Measurements from ENCODE around the gene YPEL1.
"Not testable (repeated sequence)": the region's sequence is repeated elsewhere in the genome, so short reads cannot be mapped to it uniquely, and the experiment has no call there.

YPEL1 gene

DNA sequence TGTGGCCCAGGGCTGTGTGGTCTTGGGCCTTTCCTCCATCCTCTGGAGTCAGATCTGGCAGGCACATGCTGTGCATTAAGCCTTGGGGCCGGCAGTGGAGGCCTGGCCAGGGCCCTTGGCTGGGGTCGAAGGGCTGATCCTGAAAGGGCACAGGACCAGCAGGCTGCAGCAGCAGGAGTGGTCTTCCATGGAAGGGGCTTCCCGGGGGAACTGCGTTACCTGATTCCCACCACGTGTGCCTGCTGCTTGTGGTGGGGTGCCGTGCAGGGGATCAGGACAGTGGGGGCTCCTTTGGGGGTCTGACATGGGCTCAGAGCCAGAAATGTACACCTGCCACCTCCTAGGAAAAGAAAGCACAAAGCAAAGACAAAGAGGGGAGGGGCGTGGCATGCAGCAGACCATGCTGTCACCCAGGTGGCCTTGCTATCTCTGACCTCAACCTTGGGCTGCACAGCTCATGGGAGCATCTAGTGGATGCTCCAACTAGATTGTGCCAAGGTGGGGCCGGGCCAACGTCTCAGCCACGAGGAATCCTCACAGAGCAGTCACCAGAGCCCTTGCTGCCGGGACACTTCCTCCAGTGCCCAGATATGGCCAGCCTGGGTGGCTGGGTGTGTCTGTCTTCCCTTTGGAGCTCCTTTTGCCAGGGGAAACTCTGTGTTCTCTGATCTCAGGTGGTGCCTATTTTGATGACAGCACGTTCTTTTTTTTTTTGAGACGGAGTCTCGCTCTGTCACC is 17.9 kb upstream of the YPEL1 start:
- Histone ChIP-seq H3K4me3 (ENCODE audit: control insufficient read depth in 1 of 7, extremely low read depth in 1 of 7, insufficient read depth in 4 of 7, low read depth in 2 of 7, low read length in 6 of 7) (no peak overlapping the region), H3K27ac (ENCODE audit: insufficient read depth in 1 of 2, low read depth in 1 of 2, low read length in 2 of 2, poor library complexity in 1 of 2, severe bottlenecking in 2 of 2) (no peak overlapping the region), H3K27me3 (replicated peaks in 2 of 5; ENCODE audit: control insufficient read depth in 4 of 5, insufficient read depth in 5 of 5, low read length in 4 of 5) (no peaks in the 10 kb centered on the region), H3K36me3 (ENCODE audit: control insufficient read depth in 4 of 4, insufficient read depth in 4 of 4, low read length in 3 of 4) (peaks cover 0 to 18% (median 7%) of the 10 kb centered on the region in 4 experiments), H3K9me3 (ENCODE audit: control extremely low read depth in 1 of 5, control insufficient read depth in 4 of 5, insufficient read depth in 2 of 5, low read depth in 1 of 5, low read length in 4 of 5) (no peaks in the 10 kb centered on the region), H3K4me1 (ENCODE audit: control extremely low read depth in 1 of 4, control insufficient read depth in 4 of 4, insufficient read depth in 4 of 4, low read length in 3 of 4) (peaks cover 0 to 16% (median 6%) of the 10 kb centered on the region in 4 experiments)
- no peak for DNase-seq
- ChIA-PET POLR2A (no interaction called here), CTCF (interaction anchor here (0.6 kb wide), 1 partner anchor 82 kb away, joined by 3 read pairs; no protein-coding TSS in a partner anchor)
- WGBS (ENCODE audit: insufficient coverage) = 95% methylated on average over 8 of the region's 14 CpGs

DNA sequence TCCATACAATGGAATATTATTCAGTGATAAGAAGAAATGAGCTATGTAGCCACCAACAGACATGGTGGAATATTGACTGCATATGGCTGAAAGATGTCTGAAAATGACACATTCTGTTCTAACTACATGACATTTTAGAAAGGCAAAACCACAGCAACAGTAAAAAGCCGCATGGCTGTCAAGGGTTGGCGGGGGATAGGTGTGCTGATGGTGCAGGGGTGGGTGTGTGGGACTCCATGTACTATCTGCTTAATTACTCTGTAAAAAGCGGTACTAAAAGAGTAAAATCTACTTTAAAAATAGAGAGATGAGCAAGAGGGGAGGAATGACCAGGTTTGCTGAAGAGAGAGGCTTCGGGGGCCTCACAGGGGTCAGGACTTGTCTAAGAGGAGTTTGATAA is 16.7 kb upstream of the YPEL1 start:
- ChIA-PET POLR2A (no interaction called here), CTCF (no interaction called here)
- 100% methylated on average over 1 of the region's 4 CpGs for WGBS (ENCODE audit: insufficient coverage)
- Histone ChIP-seq H3K9me3 (ENCODE audit: control extremely low read depth in 1 of 5, control insufficient read depth in 4 of 5, insufficient read depth in 2 of 5, low read depth in 1 of 5, low read length in 4 of 5) (no peaks in the 10 kb centered on the region), H3K4me3 (ENCODE audit: control insufficient read depth in 1 of 7, extremely low read depth in 1 of 7, insufficient read depth in 4 of 7, low read depth in 2 of 7, low read length in 6 of 7) (no peak overlapping the region), H3K27ac (ENCODE audit: insufficient read depth in 1 of 2, low read depth in 1 of 2, low read length in 2 of 2, poor library complexity in 1 of 2, severe bottlenecking in 2 of 2) (no peak overlapping the region), H3K36me3 (ENCODE audit: control insufficient read depth in 4 of 4, insufficient read depth in 4 of 4, low read length in 3 of 4) (peaks cover 0 to 6% (median 2%) of the 10 kb centered on the region in 4 experiments), H3K27me3 (replicated peaks in 2 of 5; ENCODE audit: control insufficient read depth in 4 of 5, insufficient read depth in 5 of 5, low read length in 4 of 5) (no peaks in the 10 kb centered on the region), H3K4me1 (ENCODE audit: control extremely low read depth in 1 of 4, control insufficient read depth in 4 of 4, insufficient read depth in 4 of 4, low read length in 3 of 4) (peaks cover 0 to 16% (median 6%) of the 10 kb centered on the region in 4 experiments)
- no peak for DNase-seq

DNA sequence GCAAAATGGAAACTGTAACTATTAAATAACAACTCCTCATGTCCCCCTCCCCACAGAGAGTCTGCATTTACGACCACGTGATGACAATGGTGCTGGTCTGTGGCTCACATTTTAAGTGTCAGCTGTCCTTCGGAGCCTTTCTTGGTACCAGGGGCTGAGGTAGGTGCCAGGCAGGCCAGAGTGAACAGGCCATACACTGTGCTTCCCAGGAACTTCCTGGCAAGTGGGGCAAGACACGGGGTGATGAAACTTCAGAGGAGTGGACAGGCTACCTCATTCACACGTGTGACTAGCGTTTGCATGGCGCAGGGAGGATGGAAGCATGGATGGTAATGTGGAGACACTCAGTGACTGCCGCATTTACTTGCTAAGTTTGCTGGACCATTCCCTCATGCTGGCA is 10.4 kb upstream of the YPEL1 start:
- Histone ChIP-seq H3K4me3 (ENCODE audit: control insufficient read depth in 1 of 7, extremely low read depth in 1 of 7, insufficient read depth in 4 of 7, low read depth in 2 of 7, low read length in 6 of 7) (no peak overlapping the region), H3K27me3 (replicated peaks in 2 of 5; ENCODE audit: control insufficient read depth in 4 of 5, insufficient read depth in 5 of 5, low read length in 4 of 5) (no peaks in the 10 kb centered on the region), H3K9me3 (ENCODE audit: control extremely low read depth in 1 of 5, control insufficient read depth in 4 of 5, insufficient read depth in 2 of 5, low read depth in 1 of 5, low read length in 4 of 5) (no peaks in the 10 kb centered on the region), H3K27ac (ENCODE audit: insufficient read depth in 1 of 2, low read depth in 1 of 2, low read length in 2 of 2, poor library complexity in 1 of 2, severe bottlenecking in 2 of 2) (no peak overlapping the region), H3K36me3 (ENCODE audit: control insufficient read depth in 4 of 4, insufficient read depth in 4 of 4, low read length in 3 of 4) (no peaks in the 10 kb centered on the region), H3K4me1 (ENCODE audit: control extremely low read depth in 1 of 4, control insufficient read depth in 4 of 4, insufficient read depth in 4 of 4, low read length in 3 of 4) (no peaks in the 10 kb centered on the region)
- ChIA-PET CTCF (no interaction called here), POLR2A (no interaction called here)
- DNase-seq = no peak
- WGBS (ENCODE audit: insufficient coverage) = 100% methylated on average over 1 of the region's 8 CpGs

DNA sequence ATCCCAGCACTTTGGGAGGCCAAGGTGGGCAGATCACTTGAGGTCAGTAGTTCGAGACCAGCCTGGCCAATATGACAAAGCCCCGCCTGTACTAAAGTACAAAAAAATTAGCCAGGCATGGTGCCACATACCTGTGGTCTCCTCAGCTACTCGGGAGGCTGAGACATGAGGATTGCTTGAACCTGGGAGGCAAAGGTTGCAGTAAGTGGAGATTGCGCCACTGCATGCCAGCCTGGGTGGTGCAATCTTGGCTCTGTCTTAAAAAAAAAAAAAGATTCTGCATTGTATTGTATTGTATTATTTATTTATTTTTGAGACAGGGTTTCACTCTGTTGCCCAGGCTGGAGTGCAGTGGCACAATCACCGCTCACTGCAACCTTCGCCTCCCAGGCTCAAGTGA is 9.3 kb upstream of the YPEL1 start:
- POLR2A ChIA-PET; DNase-seq; H3K27me3 ChIP-seq (replicated peaks in 2 of 5; ENCODE audit: control insufficient read depth in 4 of 5, insufficient read depth in 5 of 5, low read length in 4 of 5); H3K36me3 ChIP-seq (ENCODE audit: control insufficient read depth in 4 of 4, insufficient read depth in 4 of 4, low read length in 3 of 4); H3K4me3 ChIP-seq (ENCODE audit: control insufficient read depth in 1 of 7, extremely low read depth in 1 of 7, insufficient read depth in 4 of 7, low read depth in 2 of 7, low read length in 6 of 7); CTCF ChIA-PET; H3K4me1 ChIP-seq (ENCODE audit: control extremely low read depth in 1 of 4, control insufficient read depth in 4 of 4, insufficient read depth in 4 of 4, low read length in 3 of 4); H3K9me3 ChIP-seq (ENCODE audit: control extremely low read depth in 1 of 5, control insufficient read depth in 4 of 5, insufficient read depth in 2 of 5, low read depth in 1 of 5, low read length in 4 of 5); H3K27ac ChIP-seq (ENCODE audit: insufficient read depth in 1 of 2, low read depth in 1 of 2, low read length in 2 of 2, poor library complexity in 1 of 2, severe bottlenecking in 2 of 2): not testable (repeated sequence)
- 97% methylated on average over 6 of the region's 6 CpGs for WGBS (ENCODE audit: insufficient coverage)

DNA sequence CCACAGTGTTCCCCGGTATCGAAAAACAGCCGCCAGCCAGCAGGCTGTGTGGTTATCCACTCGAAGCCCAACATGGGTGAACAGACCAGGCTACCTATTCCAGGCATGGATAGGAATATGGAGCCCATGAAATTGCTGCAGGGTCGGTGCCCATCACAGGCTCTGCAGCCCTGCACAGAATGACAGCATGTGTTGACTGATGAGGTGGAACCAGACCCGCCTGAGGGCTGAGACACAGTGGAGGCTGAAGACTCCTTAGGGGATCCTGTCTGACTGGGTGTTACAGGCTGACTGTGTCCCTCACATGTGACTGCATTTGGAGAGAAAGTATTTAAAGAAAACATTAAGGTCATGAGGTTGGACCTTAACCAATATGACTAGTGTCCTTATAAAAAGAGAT is 6.2 kb upstream of the YPEL1 start:
- Histone ChIP-seq H3K4me3 (ENCODE audit: control insufficient read depth in 1 of 7, extremely low read depth in 1 of 7, insufficient read depth in 4 of 7, low read depth in 2 of 7, low read length in 6 of 7) (no peak overlapping the region), H3K27ac (ENCODE audit: insufficient read depth in 1 of 2, low read depth in 1 of 2, low read length in 2 of 2, poor library complexity in 1 of 2, severe bottlenecking in 2 of 2) (no peak overlapping the region), H3K9me3 (ENCODE audit: control extremely low read depth in 1 of 5, control insufficient read depth in 4 of 5, insufficient read depth in 2 of 5, low read depth in 1 of 5, low read length in 4 of 5) (no peaks in the 10 kb centered on the region), H3K27me3 (replicated peaks in 2 of 5; ENCODE audit: control insufficient read depth in 4 of 5, insufficient read depth in 5 of 5, low read length in 4 of 5) (peaks cover 0 to 2% (median 0%) of the 10 kb centered on the region in 5 experiments), H3K4me1 (ENCODE audit: control extremely low read depth in 1 of 4, control insufficient read depth in 4 of 4, insufficient read depth in 4 of 4, low read length in 3 of 4) (peaks cover 0 to 3% (median 0%) of the 10 kb centered on the region in 4 experiments), H3K36me3 (ENCODE audit: control insufficient read depth in 4 of 4, insufficient read depth in 4 of 4, low read length in 3 of 4) (no peaks in the 10 kb centered on the region)
- ChIA-PET POLR2A (interaction anchor here (0.6 kb wide), 1 partner anchor 94 kb away, joined by 5 read pairs; no protein-coding TSS in a partner anchor), CTCF (no interaction called here)
- WGBS (ENCODE audit: insufficient coverage) = 93% methylated on average over 6 of the region's 6 CpGs
- no peak for DNase-seq

DNA sequence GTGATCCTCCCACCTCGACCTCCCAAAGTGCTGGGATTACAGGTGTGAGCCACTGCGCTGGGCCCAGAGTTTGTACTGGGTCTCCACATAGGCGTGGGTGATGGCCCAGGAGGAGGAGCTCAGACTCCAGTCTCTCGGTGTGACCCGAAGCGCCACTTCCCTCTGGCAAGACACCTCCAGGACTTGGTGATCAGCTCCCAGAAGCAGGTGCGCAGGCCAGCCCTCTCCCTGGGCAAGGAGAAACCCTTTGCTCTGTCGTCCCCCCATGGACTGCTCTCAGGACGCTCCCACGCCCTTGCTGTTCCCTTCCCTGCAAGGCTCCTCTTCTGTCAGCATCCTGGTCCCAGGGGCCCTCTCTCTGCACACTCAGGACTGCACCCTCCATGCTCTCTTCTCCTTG is 5.5 kb upstream of the YPEL1 start:
- no peak for DNase-seq
- Histone ChIP-seq H3K4me1 (ENCODE audit: control extremely low read depth in 1 of 4, control insufficient read depth in 4 of 4, insufficient read depth in 4 of 4, low read length in 3 of 4) (peaks cover 0 to 7% (median 4%) of the 10 kb centered on the region in 4 experiments), H3K36me3 (ENCODE audit: control insufficient read depth in 4 of 4, insufficient read depth in 4 of 4, low read length in 3 of 4) (no peaks in the 10 kb centered on the region), H3K9me3 (ENCODE audit: control extremely low read depth in 1 of 5, control insufficient read depth in 4 of 5, insufficient read depth in 2 of 5, low read depth in 1 of 5, low read length in 4 of 5) (no peaks in the 10 kb centered on the region), H3K27me3 (replicated peaks in 2 of 5; ENCODE audit: control insufficient read depth in 4 of 5, insufficient read depth in 5 of 5, low read length in 4 of 5) (peaks cover 0 to 2% (median 0%) of the 10 kb centered on the region in 5 experiments), H3K27ac (ENCODE audit: insufficient read depth in 1 of 2, low read depth in 1 of 2, low read length in 2 of 2, poor library complexity in 1 of 2, severe bottlenecking in 2 of 2) (no peak overlapping the region), H3K4me3 (ENCODE audit: control insufficient read depth in 1 of 7, extremely low read depth in 1 of 7, insufficient read depth in 4 of 7, low read depth in 2 of 7, low read length in 6 of 7) (no peak overlapping the region)
- ChIA-PET CTCF (no interaction called here), POLR2A (no interaction called here)
- 93% methylated on average over 10 of the region's 10 CpGs for WGBS (ENCODE audit: insufficient coverage)

DNA sequence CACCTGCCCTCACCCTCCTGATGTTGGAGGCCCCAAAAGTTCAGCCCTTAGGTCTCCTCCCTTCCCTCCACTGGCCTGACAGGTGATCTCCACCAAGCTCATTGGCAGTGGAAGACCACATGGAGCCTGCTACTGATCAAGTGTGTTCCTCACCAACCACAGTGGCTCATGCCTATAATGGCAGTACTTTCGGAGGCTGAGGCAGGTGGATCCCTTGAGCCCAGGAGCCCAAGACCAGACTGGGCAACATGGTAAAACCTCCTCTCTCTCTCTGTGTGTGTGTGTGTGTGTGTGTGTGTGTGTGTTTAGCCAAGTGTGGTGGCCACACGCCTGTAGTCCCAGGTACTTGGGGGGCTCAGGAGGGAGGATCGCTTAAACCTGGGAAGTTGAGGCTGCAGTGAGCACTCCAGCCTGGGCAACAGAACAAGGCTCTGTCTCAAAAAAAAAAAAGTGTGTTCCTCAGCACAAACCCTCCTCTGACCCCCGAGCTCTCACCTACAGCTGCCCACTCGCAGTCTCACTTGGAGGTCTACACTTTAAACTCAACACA is 4.3 kb upstream of the YPEL1 start:
- H3K9me3 ChIP-seq (ENCODE audit: control extremely low read depth in 1 of 5, control insufficient read depth in 4 of 5, insufficient read depth in 2 of 5, low read depth in 1 of 5, low read length in 4 of 5) = no peaks in the 10 kb centered on the region
- peaks cover 0 to 11% (median 6%) of the 10 kb centered on the region in 4 experiments for H3K4me1 ChIP-seq (ENCODE audit: control extremely low read depth in 1 of 4, control insufficient read depth in 4 of 4, insufficient read depth in 4 of 4, low read length in 3 of 4)
- H3K4me3 ChIP-seq (ENCODE audit: control insufficient read depth in 1 of 7, extremely low read depth in 1 of 7, insufficient read depth in 4 of 7, low read depth in 2 of 7, low read length in 6 of 7) = no peak overlapping the region
- 97% methylated on average over 4 of the region's 5 CpGs for WGBS (ENCODE audit: insufficient coverage)
- POLR2A ChIA-PET = interaction anchor here (0.7 kb wide), 1 partner anchor 140 kb away, joined by 5 read pairs; no protein-coding TSS in a partner anchor
- CTCF ChIA-PET = no interaction called here
- H3K27me3 ChIP-seq (replicated peaks in 2 of 5; ENCODE audit: control insufficient read depth in 4 of 5, insufficient read depth in 5 of 5, low read length in 4 of 5) = peaks cover 0 to 2% (median 0%) of the 10 kb centered on the region in 5 experiments
- no peak overlapping the region for H3K27ac ChIP-seq (ENCODE audit: insufficient read depth in 1 of 2, low read depth in 1 of 2, low read length in 2 of 2, poor library complexity in 1 of 2, severe bottlenecking in 2 of 2)
- no peak for DNase-seq
- no peaks in the 10 kb centered on the region for H3K36me3 ChIP-seq (ENCODE audit: control insufficient read depth in 4 of 4, insufficient read depth in 4 of 4, low read length in 3 of 4)

Data from common myeloid progenitor, CD34-positive (primary cell).